IMR-90 (cell line): ENCODE results near the gene ADCK2. TPM values are rescaled to one million over a fixed set of nuclear protein-coding genes. Genes with fewer than 3 reads are reported as not detected.

Source experiments
- ATAC-seq: fragments of 200-7000 bp; cut with Tn5 transposase; 2 replicates; pipeline ENCODE4 v1.9.1; 2020; ENCODE audit warnings: low read depth, mild to moderate bottlenecking, moderate library complexity
- BruUV-seq: library from RNA; stranded (reverse); fragments of 400-500 nt; replicated peaks from 2 replicates; lab custom pipeline; 2021; lab: Mats Ljungman, UMichigan
- CTCF ChIA-PET: fragments of 300-600 bp; formaldehyde crosslinking; extraction: SDS; loops from one replicate; lab custom pipeline; 2021; ENCODE audit warnings: antibody characterized with exemption; lab: Yijun Ruan, JAX
- POLR2A ChIA-PET: fragments of 300-600 bp; sonication (Branson Sonifier 250); formaldehyde crosslinking; loops from one replicate; lab custom pipeline; 2022; ENCODE audit warnings: antibody characterized with exemption; ENCODE audit not compliant: unreplicated experiment; lab: Charles Lee
- DNase-seq: peaks from one replicate; pipeline ENCODE4 v3.0.0; 2013
- H2AFZ ChIP-seq: replicated peaks from 2 replicates; pipeline ENCODE3; 2013; ENCODE audit warnings: low read length, mild to moderate bottlenecking; ENCODE audit not compliant: poor library complexity
- H2AK5ac ChIP-seq: 2 replicates; pipeline ENCODE4 v1.6.1; 2013; ENCODE audit warnings: low read depth, low read length, inconsistent platforms
- H2AK9ac ChIP-seq: replicated peaks from 2 replicates; pipeline ENCODE3; 2013; ENCODE audit warnings: mild to moderate bottlenecking, low read depth, low read length, moderate library complexity; ENCODE audit not compliant: poor library complexity
- H2BK120ac ChIP-seq: 2 replicates; pipeline ENCODE4 v1.6.1; 2013; ENCODE audit warnings: low read depth, low read length, inconsistent platforms
- H2BK15ac ChIP-seq: 3 replicates; pipeline ENCODE4 v1.6.1; 2013; ENCODE audit warnings: low read depth, low read length, inconsistent platforms
- H2BK20ac ChIP-seq: 2 replicates; pipeline ENCODE4 v1.6.1; 2013; ENCODE audit warnings: low read depth, mild to moderate bottlenecking, inconsistent platforms, low read length, moderate library complexity
- H2BK5ac ChIP-seq: 2 replicates; pipeline ENCODE4 v1.6.1; 2013; ENCODE audit warnings: mild to moderate bottlenecking, low read depth, low read length, inconsistent platforms; ENCODE audit not compliant: poor library complexity, severe bottlenecking
- H3K14ac ChIP-seq: replicated peaks from 2 replicates; pipeline ENCODE4 v1.6.1; 2013; ENCODE audit warnings: low read depth, low read length, inconsistent platforms
- H3K18ac ChIP-seq: 2 replicates; pipeline ENCODE4 v1.6.1; 2013; ENCODE audit warnings: low read depth, low read length, control low read depth
- H3K23ac ChIP-seq: 2 replicates; pipeline ENCODE4 v1.6.1; 2013; ENCODE audit warnings: low read depth, low read length, inconsistent platforms
- H3K27ac ChIP-seq: 2 replicates; pipeline ENCODE4 v1.5.1; 2013; ENCODE audit warnings: mild to moderate bottlenecking, control low read depth, low read length; ENCODE audit not compliant: insufficient read depth
- H3K27me3 ChIP-seq: 2 replicates; pipeline ENCODE4 v1.6.1; 2013; ENCODE audit warnings: low read length; ENCODE audit not compliant: control insufficient read depth, insufficient read depth
- H3K36me3 ChIP-seq: 2 replicates; pipeline ENCODE4 v1.6.1; 2013; ENCODE audit warnings: low read length, mixed read lengths; ENCODE audit not compliant: control insufficient read depth, insufficient read depth
- H3K4ac ChIP-seq: 2 replicates; pipeline ENCODE4 v1.6.1; 2013; ENCODE audit warnings: low read depth, low read length, inconsistent platforms
- H3K4me1 ChIP-seq: 2 replicates; pipeline ENCODE4 v1.6.1; 2013; ENCODE audit warnings: low read length, mixed read lengths; ENCODE audit not compliant: control insufficient read depth, insufficient read depth
- H3K4me2 ChIP-seq: 2 replicates; pipeline ENCODE4 v1.6.1; 2013; ENCODE audit warnings: low read depth, mild to moderate bottlenecking, control low read depth, low read length, moderate library complexity
- H3K4me3 ChIP-seq: 2 replicates; pipeline ENCODE4 v1.5.1; 2013; ENCODE audit warnings: low read depth, mild to moderate bottlenecking, control low read depth, low read length, moderate library complexity; ENCODE audit not compliant: insufficient read depth
- H3K56ac ChIP-seq: 2 replicates; pipeline ENCODE4 v1.6.1; 2013; ENCODE audit warnings: low read length, inconsistent platforms; ENCODE audit not compliant: insufficient read depth; ENCODE audit errors: extremely low read depth
- H3K79me1 ChIP-seq, 2 experiments: 2 replicates each; pipeline ENCODE4 v1.6.1; 2013; ENCODE audit warnings: low read length in 2 of 2, inconsistent platforms in 1 of 2, low read depth in 1 of 2
- H3K9ac ChIP-seq: 2 replicates; pipeline ENCODE4 v1.6.1; 2013; ENCODE audit warnings: low read depth, low read length, control low read depth
- H3K9me1 ChIP-seq: 2 replicates; pipeline ENCODE4 v1.6.1; 2013; ENCODE audit warnings: low read length, inconsistent platforms; ENCODE audit not compliant: insufficient read depth
- H3K9me3 ChIP-seq: 2 replicates; pipeline ENCODE4 v1.6.1; 2013; ENCODE audit warnings: low read length; ENCODE audit not compliant: control insufficient read depth, insufficient read depth
- H4K20me1 ChIP-seq: 2 replicates; pipeline ENCODE4 v1.6.1; 2013; ENCODE audit warnings: low read length, inconsistent platforms; ENCODE audit not compliant: insufficient read depth
- H4K5ac ChIP-seq: 2 replicates; pipeline ENCODE4 v1.6.1; 2013; ENCODE audit warnings: mild to moderate bottlenecking, low read depth, low read length, control low read depth
- H4K8ac ChIP-seq, 2 experiments: 2 replicates each; pipeline ENCODE4 v1.6.1; 2013; ENCODE audit warnings: low read depth in 2 of 2, low read length in 2 of 2, control low read depth in 1 of 2, inconsistent platforms in 1 of 2
- H4K91ac ChIP-seq: 2 replicates; pipeline ENCODE4 v1.6.1; 2013; ENCODE audit warnings: low read depth, low read length, inconsistent platforms; ENCODE audit not compliant: insufficient read depth
- BHLHE40 ChIP-seq: fragments of 150-350 bp; IDR thresholded peaks from 2 replicates; pipeline ENCODE4 v1.6.1; 2016; ENCODE audit warnings: mild to moderate bottlenecking, low read depth, low read length
- CEBPB ChIP-seq: IDR thresholded peaks from 2 replicates; pipeline ENCODE4 v1.6.1; 2012; ENCODE audit warnings: low read depth, low read length, improper control_type of control experiment
- CHD1 ChIP-seq: IDR thresholded peaks from 2 replicates; pipeline ENCODE4 v1.6.1; 2012; ENCODE audit warnings: low read depth, low read length, improper control_type of control experiment
- CTCF ChIP-seq: conservative IDR thresholded peaks from 2 replicates; pipeline ENCODE4 v1.5.1; 2012; ENCODE audit warnings: mild to moderate bottlenecking, low read depth, low read length, improper control_type of control experiment
- ELK1 ChIP-seq: fragments of 150-350 bp; IDR thresholded peaks from 2 replicates; pipeline ENCODE4 v1.6.1; 2016; ENCODE audit warnings: low read depth, mild to moderate bottlenecking, low read length, moderate library complexity, borderline replicate concordance
- FOS ChIP-seq: fragments of 150-350 bp; IDR thresholded peaks from 2 replicates; pipeline ENCODE4 v1.6.1; 2016; ENCODE audit warnings: low read depth, low read length
- MAFK ChIP-seq: IDR thresholded peaks from 2 replicates; pipeline ENCODE4 v1.6.1; 2012; ENCODE audit warnings: low read depth, low read length, improper control_type of control experiment
- MAZ ChIP-seq: IDR thresholded peaks from 2 replicates; pipeline ENCODE4 v1.6.1; 2012; ENCODE audit warnings: low read depth, mild to moderate bottlenecking, low read length, improper control_type of control experiment, moderate library complexity, borderline replicate concordance
- NFE2L2 ChIP-seq: fragments of 150-350 bp; IDR thresholded peaks from 2 replicates; pipeline ENCODE4 v1.6.1; 2016; ENCODE audit warnings: low read depth, mild to moderate bottlenecking, low read length
- POLR2A ChIP-seq: IDR thresholded peaks from 2 replicates; pipeline ENCODE4 v1.6.1; 2012; ENCODE audit warnings: mild to moderate bottlenecking, low read depth, low read length
- RAD21 ChIP-seq: IDR thresholded peaks from 2 replicates; pipeline ENCODE4 v1.6.1; 2012; ENCODE audit warnings: low read length, improper control_type of control experiment
- RCOR1 ChIP-seq: IDR thresholded peaks from 2 replicates; pipeline ENCODE4 v1.6.1; 2012; ENCODE audit warnings: mild to moderate bottlenecking, low read length, improper control_type of control experiment; ENCODE audit not compliant: insufficient replicate concordance
- RFX5 ChIP-seq: IDR thresholded peaks from 2 replicates; pipeline ENCODE4 v1.8.0; 2012; ENCODE audit warnings: low read depth, mild to moderate bottlenecking, low read length, moderate library complexity
- SMC3 ChIP-seq: fragments of 150-350 bp; IDR thresholded peaks from 2 replicates; pipeline ENCODE4 v1.6.1; 2016; ENCODE audit warnings: low read depth, mild to moderate bottlenecking, antibody characterized with exemption, low read length, moderate library complexity
- WGBS, 2 experiments: methylation state at CpG; one replicate each; pipeline versions ENCODE4 v1.1.5 to v1.1.7; 2013; ENCODE audit warnings: missing lambda C conversion rate in 2 of 2; ENCODE audit not compliant: insufficient read length in 1 of 2; ENCODE audit errors: extremely low coverage in 2 of 2; 5-methylcytosine and 5-hydroxymethylcytosine counted together
- dilution Hi-C: fragments of 300-500 bp; cut with HindIII; formaldehyde crosslinking; loops from one replicate; pipeline ENCODE4 v1.14.3; 2018; ENCODE audit warnings: low sequenced_read_pairs; ENCODE audit not compliant: unreplicated experiment
- in situ Hi-C: fragments of 300-500 bp; cut with MboI; formaldehyde crosslinking; loops from 3 replicates; pipeline ENCODE4 v1.14.3; 2019; ENCODE audit warnings: low sequenced_read_pairs, inconsistent platforms, mixed read lengths
- intact Hi-C: fragments of 100-400 bp; cut with micrococcal nuclease; formaldehyde crosslinking; loops from 2 replicates; pipeline ENCODE4 v1.10.0; 2022
- polyA plus RNA-seq, 3 experiments: library from polyadenylated mRNA; depleted of rRNA; stranded (reverse); fragments of >200 nt; gene quantifications; 2 replicates each; pipeline ENCODE4 v1.2.3, GENCODE V29; 2012; ENCODE audit warnings: low replicate concordance in 1 of 3
- total RNA-seq: library from RNA; depleted of rRNA; stranded (reverse); fragments of >200 nt; gene quantifications from 2 replicates; pipeline ENCODE4 v1.2.3, GENCODE V29; 2012

Gene ADCK2
- total and polyA plus RNA-seq, 2 of the 4 experiments (the other 2 are of a cell fraction), result 7.1 to 10.0 TPM

GRCh38 chr7:140637400-140637799 is 35.3 kb upstream of the ADCK2 start:
- in situ Hi-C loops, result no loop called here
- peak overlapping the region; percentile 90 for H3K4ac ChIP-seq
- intact Hi-C loops, result no loop called here

More at GRCh38 chr7:140637400-140637799, 35.3 kb upstream of the ADCK2 start:
- WGBS, 2 experiments, result 100% methylated on average over 1 of the region's 3 CpGs; no CpG with 5 or more reads in 1 of the 2 experiments
- H3K36me3 ChIP-seq, result peaks cover 4% of the 10 kb centered on the region; the same call in 1 of the 2 replicates
- CTCF ChIA-PET, result no interaction called here
- peak overlapping the region; percentile 7 for H2AK9ac ChIP-seq
- H2BK120ac ChIP-seq, result peak overlapping the region; percentile 85
- H2BK15ac ChIP-seq, result peak overlapping the region; percentile 16; the same call in 1 of the 3 replicates
- peak overlapping the region; percentile 29 for H2AK5ac ChIP-seq
- peak overlapping the region; percentile 12 to 77; a peak in 3 of 4 replicates for H4K8ac ChIP-seq
- no peak overlapping the region for H3K4me3 ChIP-seq
- peak overlapping the region; percentile 94 for H3K23ac ChIP-seq
- peak overlapping the region; percentile 86 for H3K27ac ChIP-seq
- no peaks in the 10 kb centered on the region for H3K27me3 ChIP-seq
- TF ChIP-seq FOS, result no peak
- no peak for TF ChIP-seq SMC3
- no peak for TF ChIP-seq MAZ
- no peak for TF ChIP-seq RFX5
- TF ChIP-seq CTCF, result no peak
- TF ChIP-seq CEBPB, result no peak
- TF ChIP-seq CHD1, result no peak
- no peak for TF ChIP-seq RCOR1
- TF ChIP-seq MAFK, result no peak
- TF ChIP-seq ELK1, result no peak
- TF ChIP-seq POLR2A, result no peak
- no peak for TF ChIP-seq NFE2L2
- TF ChIP-seq BHLHE40, result no peak
- TF ChIP-seq RAD21, result no peak
- DNase-seq, result no peak
- peak overlapping the region; percentile 42; the same call in 1 of the 2 replicates for H3K9ac ChIP-seq
- peak overlapping the region; percentile 27; the same call in 1 of the 2 replicates for H3K56ac ChIP-seq
- no peak for ATAC-seq
- no peaks in the 10 kb centered on the region for H3K9me3 ChIP-seq
- peak overlapping the region; percentile 81 for H4K91ac ChIP-seq
- H2BK20ac ChIP-seq, result peak overlapping the region; percentile 82
- peak overlapping the region; percentile 82 for H4K5ac ChIP-seq
- peak overlapping the region; percentile 74 for H3K14ac ChIP-seq
- H3K4me1 ChIP-seq, result peaks cover 20% of the 10 kb centered on the region
- H3K9me1 ChIP-seq, result peaks cover 12% of the 10 kb centered on the region; the same call in 1 of the 2 replicates
- POLR2A ChIA-PET, result interaction anchor here (1.6 kb wide), 1 partner anchor 32 kb away, joined by 7 read pairs; no protein-coding TSS in a partner anchor
- H2AFZ ChIP-seq, result no peak overlapping the region
- peak overlapping the region; percentile 24 for H3K4me2 ChIP-seq
- BruUV-seq, result no TSS peak
- peaks cover 19% of the 10 kb centered on the region; the same call in 1 of the 2 replicates for H4K20me1 ChIP-seq
- H3K18ac ChIP-seq, result peak overlapping the region; percentile 88
- peaks cover 8 to 58% of the 10 kb centered on the region in 2 experiments; a peak in 3 of 4 replicates for H3K79me1 ChIP-seq
- dilution Hi-C loops, result no loop called here
- peak overlapping the region; percentile 78 for H2BK5ac ChIP-seq
